Endothelial cell of umbilical vein (primary cell): ENCODE measurements around the gene BPHL. TPM values are rescaled to one million over a fixed set of nuclear protein-coding genes. Genes with fewer than 3 reads are reported as not detected.

Experiments used
- BruUV-seq: library from RNA; stranded (reverse); fragments of 400-500 nt; replicated peaks from 2 replicates; lab custom pipeline; 2021; lab: Mats Ljungman, UMichigan
- CTCF ChIA-PET: fragments of 300-600, 350-600 bp; sonication (Branson Sonifier 250); formaldehyde crosslinking; loops from one replicate; lab custom pipeline; 2021; ENCODE audit warnings: antibody characterized with exemption, inconsistent platforms; lab: Charles Lee
- POLR2A ChIA-PET: fragments of 300-600, 350-600 bp; sonication (Branson Sonifier 250); formaldehyde crosslinking; loops from one replicate; lab custom pipeline; 2021; ENCODE audit warnings: antibody characterized with exemption, inconsistent platforms; lab: Charles Lee
- DNase-seq: peaks from one replicate; pipeline ENCODE4 v3.0.0-alpha.2; 2011; ENCODE audit warnings: low read depth, low spot score
- FAIRE-seq: peaks from 2 replicates; lab custom pipeline; 2011; peaks lifted over from hg19 to GRCh38; lab: Jason Lieb, UNC
- H2AFZ ChIP-seq: 2 replicates; pipeline ENCODE4 v1.6.0; 2012; ENCODE audit warnings: low read depth, low read length, control low read depth, inconsistent platforms
- H3K27ac ChIP-seq: 2 replicates; pipeline ENCODE4 v1.5.1; 2011; ENCODE audit warnings: low read depth, mild to moderate bottlenecking, control low read depth, low read length, moderate library complexity; ENCODE audit not compliant: insufficient read depth
- H3K27me3 ChIP-seq, 2 experiments: 2 replicates each; pipeline versions ENCODE4 v1.6.0 to v1.6.1; 2011; ENCODE audit warnings: low read length in 2 of 2, mixed read lengths in 1 of 2; ENCODE audit not compliant: control insufficient read depth in 2 of 2, insufficient read depth in 2 of 2
- H3K36me3 ChIP-seq, 2 experiments: 2 replicates in 1 of 2; 3 replicates in 1 of 2; pipeline ENCODE4 v1.5.1; 2011; ENCODE audit warnings: low read length in 2 of 2, mild to moderate bottlenecking in 1 of 2, moderate library complexity in 1 of 2; ENCODE audit not compliant: control insufficient read depth in 2 of 2, insufficient read depth in 2 of 2; ENCODE audit errors: extremely low read depth in 1 of 2
- H3K4me1 ChIP-seq: 3 replicates; pipeline ENCODE4 v1.5.1; 2011; ENCODE audit warnings: mild to moderate bottlenecking, low read length; ENCODE audit not compliant: control insufficient read depth, insufficient read depth; ENCODE audit errors: extremely low read depth
- H3K4me2 ChIP-seq: 2 replicates; pipeline ENCODE4 v1.6.1; 2011; ENCODE audit warnings: low read length, control low read depth, mixed read lengths; ENCODE audit not compliant: insufficient read depth
- H3K4me3 ChIP-seq, 3 experiments: fragments of 200-600 bp in 1 of 3; sonication (generic), shearing (Covaris generic) in 1 of 3; replicated peaks in 1 of 3; 2 replicates each; pipeline ENCODE4 v1.5.1; 2011 to 2016; ENCODE audit warnings: control low read depth in 3 of 3, low read length in 3 of 3, mild to moderate bottlenecking in 2 of 3, inconsistent platforms in 1 of 3, low read depth in 1 of 3, moderate library complexity in 1 of 3; ENCODE audit not compliant: insufficient read depth in 1 of 3
- H3K79me2 ChIP-seq: 2 replicates; pipeline ENCODE4 v1.6.0; 2012; ENCODE audit warnings: low read length, inconsistent platforms; ENCODE audit not compliant: control insufficient read depth, insufficient read depth
- H3K9ac ChIP-seq: replicated peaks from 2 replicates; pipeline ENCODE3; 2011; ENCODE audit warnings: low read length, control low read depth; ENCODE audit not compliant: insufficient read depth; ENCODE audit errors: extremely low read depth
- H3K9me1 ChIP-seq: replicated peaks from 3 replicates; pipeline ENCODE4 v1.6.0; 2011; ENCODE audit warnings: mild to moderate bottlenecking, low read length; ENCODE audit not compliant: control insufficient read depth, insufficient read depth; ENCODE audit errors: extremely low read depth
- H3K9me3 ChIP-seq: replicated peaks from 2 replicates; pipeline ENCODE4 v1.5.1; 2012; ENCODE audit warnings: low read length, inconsistent platforms; ENCODE audit not compliant: control insufficient read depth, insufficient read depth
- H4K20me1 ChIP-seq: replicated peaks from 2 replicates; pipeline ENCODE3; 2011; ENCODE audit warnings: mild to moderate bottlenecking, low read length; ENCODE audit not compliant: control insufficient read depth, insufficient read depth; ENCODE audit errors: extremely low read depth
- CTCF ChIP-seq, 2 donors: IDR thresholded peaks; 1 replicate in 1 of 2; 2 replicates in 1 of 2; pipeline ENCODE4 v1.5.1; 2011; ENCODE audit warnings: low read length in 2 of 2, mild to moderate bottlenecking in 2 of 2, moderate library complexity in 2 of 2, control low read depth in 1 of 2, inconsistent platforms in 1 of 2, low read depth in 1 of 2; ENCODE audit not compliant: insufficient read depth in 1 of 2; ENCODE audit errors: extremely low read depth in 1 of 2
- EZH2 ChIP-seq: IDR thresholded peaks from 2 replicates; pipeline ENCODE4 v1.6.1; 2012; ENCODE audit warnings: borderline replicate concordance, low read depth, mild to moderate bottlenecking, moderate library complexity, low read length, inconsistent platforms; ENCODE audit not compliant: severe bottlenecking
- FOS ChIP-seq: IDR thresholded peaks from 2 replicates; pipeline ENCODE4 v1.6.1; 2011; ENCODE audit warnings: mild to moderate bottlenecking, low read length, moderate library complexity, borderline replicate concordance; ENCODE audit not compliant: insufficient read depth
- GATA2 ChIP-seq: IDR thresholded peaks from 2 replicates; pipeline ENCODE4 v1.7.0; 2011; ENCODE audit warnings: low read depth, mild to moderate bottlenecking, moderate library complexity, mixed read lengths, low read length; ENCODE audit not compliant: insufficient read length, insufficient read depth
- JUN ChIP-seq: IDR thresholded peaks from 2 replicates; pipeline ENCODE4 v1.6.1; 2011; ENCODE audit warnings: borderline replicate concordance, low read depth; ENCODE audit not compliant: insufficient read length, insufficient read depth
- MAX ChIP-seq: IDR thresholded peaks from 2 replicates; pipeline ENCODE4 v1.6.1; 2011; ENCODE audit not compliant: insufficient read depth, insufficient read length
- MYC ChIP-seq: IDR thresholded peaks from one replicate; pipeline ENCODE4 v1.6.1; 2011; ENCODE audit warnings: mild to moderate bottlenecking, low read depth, low read length
- POLR2A ChIP-seq: IDR thresholded peaks from 2 replicates; pipeline ENCODE4 v1.6.1; 2012; ENCODE audit warnings: low read depth, mild to moderate bottlenecking, control low read depth, low read length
- POLR2AphosphoS5 ChIP-seq: IDR thresholded peaks from 2 replicates; pipeline ENCODE4 v1.6.1; 2012; ENCODE audit warnings: low read depth, mild to moderate bottlenecking, control low read depth, low read length, moderate library complexity; ENCODE audit not compliant: insufficient read depth
- dilution Hi-C: fragments of 300-500 bp; cut with MboI; formaldehyde crosslinking; loops from one replicate; pipeline ENCODE4 v1.15.0; 2019; ENCODE audit warnings: low sequenced_read_pairs; ENCODE audit not compliant: extremely low pct_ligation_motif_present
- intact Hi-C: fragments of 100-400 bp; cut with micrococcal nuclease; formaldehyde crosslinking; loops from one replicate; pipeline ENCODE4 v1.10.0; 2022
- polyA plus RNA-seq, 4 experiments: library from polyadenylated mRNA; depleted of rRNA in 3 of 4; stranded (reverse) in 3 of 4; unstranded in 1 of 4; fragments of >200 nt; gene quantifications; 2 replicates each; pipeline versions ENCODE4 v1.2.1 to v1.2.3, GENCODE V29; 2011 to 2012; ENCODE audit warnings: missing spikeins in 1 of 4
- total RNA-seq: library from RNA; stranded (reverse); gene quantifications from 2 replicates; pipeline ENCODE4 v1.2.3, GENCODE V29; 2021

Gene BPHL
- total and polyA plus RNA-seq, 2 donors (not counting 3 experiments of a cell fraction or from before 2014, with no cell fraction given): 12.3 to 14.8 TPM

GRCh38 chr6:3199382-3199781 is 80.9 kb downstream of the BPHL start:
- peaks cover 7% of the 10 kb centered on the region for H3K4me1 ChIP-seq
- H3K4me3 ChIP-seq: no peak overlapping the region
- H2AFZ ChIP-seq: no peak overlapping the region
- H3K27ac ChIP-seq: no peak overlapping the region
- TF ChIP-seq POLR2A: no peak
- TF ChIP-seq MAX: no peak
- no peak for TF ChIP-seq CTCF (IDR thresholded peaks at IDR 0.05; ENCODE audit: extremely low read depth in 1 of 2, insufficient read depth in 1 of 2, low read depth in 1 of 2, low read length in 2 of 2)
- TF ChIP-seq GATA2: no peak
- no peak for TF ChIP-seq MYC
- no peak for TF ChIP-seq FOS
- no peak for TF ChIP-seq EZH2
- no peak for TF ChIP-seq JUN
- no peak for TF ChIP-seq POLR2AphosphoS5
- dilution Hi-C loops: no loop called here
- no peaks in the 10 kb centered on the region for H4K20me1 ChIP-seq
- intact Hi-C loops: no loop called here
- H3K9me3 ChIP-seq: no peaks in the 10 kb centered on the region
- no peaks in the 10 kb centered on the region for H3K9me1 ChIP-seq
- FAIRE-seq (no peak), DNase-seq (no peak)
- H3K9ac ChIP-seq: no peak overlapping the region
- peaks cover 8 to 11% of the 10 kb centered on the region in 2 experiments for H3K27me3 ChIP-seq
- ChIA-PET POLR2A (no interaction called here), CTCF (no interaction called here)
- no peak overlapping the region for H3K4me2 ChIP-seq
- H3K36me3 ChIP-seq: no peaks in the 10 kb centered on the region
- no TSS peak for BruUV-seq
- no peaks in the 10 kb centered on the region for H3K79me2 ChIP-seq
